Spleen (tissue), 11 donors: Measurements from ENCODE around the gene SLC5A11. TPM values are rescaled to one million over a fixed set of nuclear protein-coding genes. Genes with fewer than 3 reads are reported as not detected.

ENCODE experiments used
- DNase-seq: peaks from one replicate; pipeline ENCODE4 v3.0.0-alpha.2; 2020
- H3K27ac ChIP-seq, 8 donors: fragments of 200-600 bp; sonication (generic) in 7 of 8; 1 replicate in 4 of 8; 2 replicates in 4 of 8; pipeline versions ENCODE4 v1.5.0 to v1.8.0; 2016 to 2021; ENCODE audit warnings: inconsistent platforms in 4 of 8, mild to moderate bottlenecking in 4 of 8, moderate library complexity in 1 of 8
- H3K27me3 ChIP-seq, 7 donors: fragments of 200-600 bp; sonication (generic) in 6 of 7; replicated peaks in 1 of 7; 1 replicate in 4 of 7; 2 replicates in 3 of 7; pipeline versions ENCODE4 v1.5.0 to v1.8.0; 2016 to 2021; ENCODE audit warnings: inconsistent platforms in 3 of 7, mild to moderate bottlenecking in 1 of 7
- H3K36me3 ChIP-seq, 6 donors: fragments of 200-600 bp; sonication (generic) in 5 of 6; 1 replicate in 4 of 6; 2 replicates in 2 of 6; pipeline versions ENCODE4 v1.5.0 to v1.8.0; 2016 to 2021; ENCODE audit warnings: inconsistent platforms in 2 of 6
- H3K4me1 ChIP-seq, 6 donors: fragments of 200-600 bp; sonication (generic) in 5 of 6; 1 replicate in 3 of 6; 2 replicates in 3 of 6; pipeline versions ENCODE4 v1.5.0 to v1.8.0; 2016 to 2021; ENCODE audit warnings: inconsistent platforms in 3 of 6
- H3K4me3 ChIP-seq, 8 donors: fragments of 200-600 bp; sonication (generic) in 7 of 8; 1 replicate in 4 of 8; 2 replicates in 4 of 8; pipeline versions ENCODE4 v1.5.0 to v1.8.0; 2016 to 2021; ENCODE audit warnings: inconsistent platforms in 4 of 8, mild to moderate bottlenecking in 4 of 8, moderate library complexity in 2 of 8
- H3K9me3 ChIP-seq, 8 donors: fragments of 200-600 bp; sonication (generic) in 7 of 8; 1 replicate in 4 of 8; 2 replicates in 4 of 8; pipeline versions ENCODE4 v1.5.0 to v1.8.0; 2016 to 2021; ENCODE audit warnings: inconsistent platforms in 4 of 8
- CTCF ChIP-seq, 11 experiments: fragments of 200-600 bp in 7 of 11; fragments of 450-650 bp in 4 of 11; sonication (generic) in 4 of 11; IDR thresholded peaks in 8 of 11; conservative IDR thresholded peaks in 3 of 11; 1 replicate in 7 of 11; 2 replicates in 4 of 11; pipeline versions ENCODE4 v1.4.0 to v1.8.0; 2016 to 2021; ENCODE audit warnings: antibody characterized with exemption in 11 of 11, inconsistent platforms in 4 of 11, mild to moderate bottlenecking in 1 of 11
- POLR2A ChIP-seq, 3 donors: fragments of 450-650 bp; IDR thresholded peaks; one replicate each; pipeline ENCODE4 v1.5.1; 2017; ENCODE audit warnings: antibody characterized with exemption in 3 of 3, mild to moderate bottlenecking in 1 of 3
- POLR2AphosphoS5 ChIP-seq, 3 donors: sonication (generic); formaldehyde crosslinking; IDR thresholded peaks; one replicate each; pipeline ENCODE4 v1.5.1; 2017; ENCODE audit warnings: antibody characterized with exemption in 3 of 3
- WGBS, 5 donors: extraction: QIAGEN DNeasy Blood & Tissue Kit in 3 of 5; methylation state at CpG; one replicate each; pipeline versions ENCODE4 v1.1.5 to v1.1.7; 2013 to 2018; 5-methylcytosine and 5-hydroxymethylcytosine counted together
- intact Hi-C: fragments of 100-400 bp; cut with DNase I; formaldehyde crosslinking; loops from one replicate; pipeline ENCODE4 v1.15.0; 2023; ENCODE audit warnings: low total_unique reads
- polyA plus RNA-seq, 3 donors: library from polyadenylated mRNA; stranded (reverse); fragments of 200-250 nt; gene quantifications; one replicate each; pipeline ENCODE4 v1.2.1, GENCODE V29; 2013
- total RNA-seq, 7 donors: library from RNA; depleted of rRNA in 3 of 7; stranded (reverse); fragments of >200 nt in 3 of 7; fragmentation: NEBNext Ultra II Directional in 4 of 7; extraction: Animal tissue kit (Norgen Biotek cat#: 25700) in 4 of 7; gene quantifications; one replicate each; pipeline versions ENCODE4 v1.1.0 to v1.2.1, GENCODE V29; 2016 to 2021
- donor health status: healthy with polysubstance abuse.
- donor health status: DM: no; HTN: no; CAD: no; lungs with moderate emphysema.
- donor health status: DM: no; HTN: no; CAD: no.
- donor health status: Bipolar disorder and iron deficiency.
- donor health status: healthy.
- donor health status: DM: no; HTN: no; CAD: no.
- donor health status: DM: yes; HTN: yes; CAD: no.

The SLC5A11 gene
- total and polyA plus RNA-seq, 10 donors = 0.14 to 1.9 (median 0.46) TPM; not detected in 3

GRCh38 chr16:24861461-24861860 lies 15.7 kb downstream of the SLC5A11 start:
- Histone ChIP-seq H3K4me3 (no peak overlapping the region), H3K27ac (no peak overlapping the region), H3K36me3 (no peaks in the 10 kb centered on the region), H3K27me3 (peaks cover 0 to 11% (median 0%) of the 10 kb centered on the region in 7 donors), H3K4me1 (no peaks in the 10 kb centered on the region), H3K9me3 (peaks cover 0 to 26% (median 19%) of the 10 kb centered on the region in 8 donors)
- no peak for DNase-seq
- intact Hi-C loops = no loop called here
- TF ChIP-seq POLR2AphosphoS5 (IDR thresholded peaks at IDR 0.05) = no peak
- WGBS, 5 donors = 79 to 96% (median 89%) methylated on average over 1 of the region's 1 CpG

- H3K4me1 ChIP-seq = no peaks in the 10 kb centered on the region
- no peaks in the 10 kb centered on the region for H3K27me3 ChIP-seq
- 64 to 90% (median 83%) methylated on average over 3 of the region's 3 CpGs for WGBS, 5 donors
- no peak overlapping the region for H3K27ac ChIP-seq
- H3K9me3 ChIP-seq = peaks cover 0 to 26% (median 19%) of the 10 kb centered on the region in 8 donors
- intact Hi-C loops = no loop called here
- DNase-seq = no peak
- no peak for TF ChIP-seq POLR2A (IDR thresholded peaks at IDR 0.05)
- no peak for TF ChIP-seq POLR2AphosphoS5 (IDR thresholded peaks at IDR 0.05)
- no peak for TF ChIP-seq CTCF (IDR thresholded peaks at IDR 0.05 in 8 of 11, conservative IDR thresholded peaks at IDR 0.05 in 3 of 11)
- no peak overlapping the region for H3K4me3 ChIP-seq
- H3K36me3 ChIP-seq = no peaks in the 10 kb centered on the region
Observed at GRCh38 chr16:24863582-24864437, 18.0 kb downstream of the SLC5A11 start.

- Histone ChIP-seq H3K9me3 (peaks cover 0 to 20% (median 11%) of the 10 kb centered on the region in 8 donors), H3K36me3 (no peaks in the 10 kb centered on the region), H3K4me3 (no peak overlapping the region), H3K4me1 (no peaks in the 10 kb centered on the region), H3K27ac (no peak overlapping the region), H3K27me3 (no peaks in the 10 kb centered on the region)
- intact Hi-C loops = no loop called here
- no peak for TF ChIP-seq POLR2AphosphoS5 (IDR thresholded peaks at IDR 0.05)
- no peak for TF ChIP-seq CTCF (IDR thresholded peaks at IDR 0.05 in 8 of 11, conservative IDR thresholded peaks at IDR 0.05 in 3 of 11)
- TF ChIP-seq POLR2A (IDR thresholded peaks at IDR 0.05) = no peak
- DNase-seq = no peak
- 83 to 90% (median 83%) methylated on average over 8 of the region's 8 CpGs for WGBS, 5 donors
Observed at GRCh38 chr16:24869033-24869432, 23.3 kb downstream of the SLC5A11 start.

GRCh38 chr16:24871891-24872290 lies 26.1 kb downstream of the SLC5A11 start:
- Histone ChIP-seq H3K4me1 (no peaks in the 10 kb centered on the region), H3K27me3 (no peaks in the 10 kb centered on the region), H3K9me3 (no peaks in the 10 kb centered on the region), H3K36me3 (no peaks in the 10 kb centered on the region), H3K4me3 (no peak overlapping the region), H3K27ac (no peak overlapping the region)
- intact Hi-C loops = no loop called here
- TF ChIP-seq CTCF (IDR thresholded peaks at IDR 0.05 in 8 of 11, conservative IDR thresholded peaks at IDR 0.05 in 3 of 11) (no peak), POLR2AphosphoS5 (IDR thresholded peaks at IDR 0.05) (no peak), POLR2A (IDR thresholded peaks at IDR 0.05) (no peak)
- no peak for DNase-seq
- WGBS, 5 donors = 88 to 94% (median 92%) methylated on average over 4 to 5 of the region's 5 CpGs
